HG03159 (cell line): ENCODE data around the gene BMAL1.
"Not testable (repeated sequence)": the region's sequence is repeated elsewhere in the genome, so short reads cannot be mapped to it uniquely, and the experiment has no call there.

Experiments
- ATAC-seq: cut with Tn5 transposase; IDR thresholded peaks from one replicate; pipeline ENCODE4 v1.9.1; 2021; ENCODE audit warnings: mild to moderate bottlenecking, moderate library complexity; ENCODE audit not compliant: unreplicated experiment

BMAL1 gene

GRCh38 chr11:13277768-13278608, at the start of gene BMAL1:
Gene BMAL1 (plus strand): TSS chr11:13277790. CDS start chr11:13354309, 76,519 bp downstream.
- peak; percentile 28 for ATAC-seq

- ATAC-seq: no peak
Observed at GRCh38 chr11:13228572-13228971, 49.0 kb upstream of the BMAL1 start.

DNA sequence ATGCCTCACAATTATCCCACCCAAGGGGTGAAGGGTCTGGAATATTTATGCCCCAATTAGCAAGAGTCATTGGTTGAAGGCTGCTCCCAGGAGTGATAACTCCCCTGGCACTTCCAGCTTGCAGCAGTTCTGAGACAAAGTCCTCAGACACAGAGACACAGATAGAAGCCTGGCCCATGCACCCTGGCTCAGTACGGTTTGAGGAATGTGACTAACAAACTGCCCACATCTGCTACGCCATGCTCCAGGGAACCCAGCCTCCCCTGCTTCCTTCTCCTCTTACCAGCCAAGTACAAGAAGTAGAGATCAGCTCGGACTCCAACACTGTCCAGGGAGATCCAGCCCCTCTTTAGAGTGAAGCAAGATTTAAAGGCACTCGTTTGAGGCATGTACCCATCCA, 48.5 kb upstream of the BMAL1 start:
- ATAC-seq: no peak

DNA sequence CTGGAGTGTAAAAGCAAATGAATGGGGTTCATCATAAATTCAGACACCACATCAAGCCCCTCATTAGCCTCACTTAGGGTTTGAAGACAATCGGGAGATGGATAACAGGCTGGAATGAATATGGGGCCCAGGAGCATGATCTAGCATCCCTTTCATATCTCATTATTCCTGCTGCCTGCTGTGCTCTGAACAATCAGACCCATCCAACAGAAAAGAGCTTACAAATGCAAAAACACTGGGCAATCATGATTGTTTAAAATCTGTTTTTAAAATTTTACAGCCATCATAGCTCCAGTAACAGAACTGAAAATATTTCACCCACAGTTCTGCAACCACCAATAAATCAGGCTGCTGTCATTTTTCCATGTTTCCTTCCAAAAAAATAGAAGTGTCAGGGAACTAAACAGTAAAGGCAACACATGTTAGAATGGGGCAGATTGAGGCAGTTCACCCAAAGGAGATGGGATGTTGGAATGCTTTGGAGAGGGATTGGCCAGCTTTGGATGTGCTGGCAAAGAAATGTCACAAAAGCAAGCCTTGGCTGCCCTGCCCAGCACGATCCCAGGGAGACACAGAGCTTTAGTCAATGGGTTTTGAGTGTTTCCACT, 47.8 kb upstream of the BMAL1 start:
- no peak for ATAC-seq

- no peak for ATAC-seq
Observed at GRCh38 chr11:13233173-13233745, 44.3 kb upstream of the BMAL1 start.

- no peak for ATAC-seq
Observed at GRCh38 chr11:13235895-13236294, 41.7 kb upstream of the BMAL1 start.

DNA sequence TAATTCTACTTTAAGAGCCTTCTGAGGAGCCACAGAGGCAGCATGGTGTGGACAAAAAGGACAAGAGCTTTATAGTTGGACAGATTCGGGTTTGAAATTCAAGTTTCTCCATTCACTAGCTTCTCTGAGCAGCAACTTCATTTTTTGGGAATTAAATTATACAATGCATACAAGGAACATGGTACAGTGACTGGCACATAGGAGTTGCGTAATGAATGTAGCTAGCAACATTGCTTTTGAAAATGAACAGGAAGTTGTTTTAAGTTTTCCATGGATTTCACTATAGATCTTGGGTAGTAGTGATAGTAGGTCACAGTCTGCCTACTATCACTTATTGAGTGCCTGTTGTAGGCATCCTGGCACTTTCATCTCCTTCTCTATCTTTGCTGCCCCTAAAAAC, 41.0 kb upstream of the BMAL1 start:
- ATAC-seq: no peak

DNA sequence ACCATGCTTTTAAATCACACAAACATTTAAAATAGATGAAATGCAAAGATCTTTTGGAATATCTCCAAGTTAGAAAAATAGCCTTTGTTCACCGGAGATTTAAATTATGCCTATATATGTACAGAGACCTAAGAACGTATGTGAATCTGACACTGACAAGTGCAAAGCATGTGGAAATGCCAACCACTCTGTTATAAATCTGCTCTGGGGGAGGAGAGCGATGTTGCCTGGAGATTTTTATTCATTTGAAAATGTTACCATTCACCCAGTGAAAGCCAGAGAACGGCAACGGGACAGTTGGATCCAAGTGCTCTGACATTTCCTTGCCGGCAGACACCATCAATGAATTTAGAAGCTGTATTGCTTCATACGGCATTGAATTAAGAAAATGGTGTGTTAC, 39.8 kb upstream of the BMAL1 start:
- no peak for ATAC-seq

DNA sequence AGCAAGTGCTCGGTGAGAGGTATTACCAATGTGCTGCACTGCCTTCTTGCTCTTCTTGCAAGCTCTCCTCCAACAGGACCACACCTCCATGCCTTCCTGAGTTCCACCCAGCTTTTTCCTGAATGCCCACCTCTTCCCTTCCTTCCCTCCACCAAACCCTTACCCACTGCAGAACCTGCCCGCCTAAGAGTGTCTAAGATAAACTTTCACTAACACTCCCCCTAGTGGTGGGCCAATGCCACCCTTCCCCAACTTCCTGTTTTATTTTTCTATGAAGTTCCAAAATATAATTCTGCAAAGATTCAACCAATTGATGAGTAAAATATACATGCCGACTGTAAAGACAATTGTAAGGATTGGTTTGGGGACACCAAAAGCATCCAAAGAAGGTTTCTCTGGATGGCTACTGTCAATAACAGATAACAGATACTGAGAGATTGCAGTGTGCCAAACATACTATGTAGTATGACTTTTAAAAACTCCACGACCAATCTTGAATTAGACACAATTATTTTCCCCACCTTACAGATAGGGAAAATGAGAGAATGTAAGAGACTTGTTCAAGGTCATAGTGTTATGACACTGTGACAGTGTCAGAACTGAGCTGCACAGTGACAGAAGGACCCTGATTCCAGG, 38.6 kb upstream of the BMAL1 start:
- peak; percentile 84 for ATAC-seq

DNA sequence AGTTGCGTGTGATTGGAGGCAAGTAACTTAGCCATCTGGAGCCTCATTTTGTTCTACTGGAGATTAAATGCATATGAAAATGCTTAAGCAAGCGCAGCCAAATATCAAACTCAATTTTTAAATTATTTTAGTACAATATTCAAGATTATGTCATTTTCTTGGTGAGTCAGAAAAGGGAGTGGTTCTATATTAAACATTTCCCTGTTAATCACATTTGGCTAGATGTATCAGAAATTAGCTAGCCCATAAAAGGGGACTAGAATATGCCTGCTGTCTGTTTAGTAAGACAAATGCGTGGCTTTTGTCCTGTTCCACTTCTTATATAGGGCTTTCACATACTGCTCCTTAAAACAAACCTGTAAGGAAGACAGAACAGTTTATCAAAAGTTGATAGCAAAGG, 35.0 kb upstream of the BMAL1 start:
- no peak for ATAC-seq

GRCh38 chr11:13247606-13248296, 29.8 kb upstream of the BMAL1 start:
- ATAC-seq: no peak

- ATAC-seq: no peak
Observed at GRCh38 chr11:13249177-13249576, 28.4 kb upstream of the BMAL1 start.

GRCh38 chr11:13249992-13250391, 27.6 kb upstream of the BMAL1 start:
- ATAC-seq: no peak

DNA sequence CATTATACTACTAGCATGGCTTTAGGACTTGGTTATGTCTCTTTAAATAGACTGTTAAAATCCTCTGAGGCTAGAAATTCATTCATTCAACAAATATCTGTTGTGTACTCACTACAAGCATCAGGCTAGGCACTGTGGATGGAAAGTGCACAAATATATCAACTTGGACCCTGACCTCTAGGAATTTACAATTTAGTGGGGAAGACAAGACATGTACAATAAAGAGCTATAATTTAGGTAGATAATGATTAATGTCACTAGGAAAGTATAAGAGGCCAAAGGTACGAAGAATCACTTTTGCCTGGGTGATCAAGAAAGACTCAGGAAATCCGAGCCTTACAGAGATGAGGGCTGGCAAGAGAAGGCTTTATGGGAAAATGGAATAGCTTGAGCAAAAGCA, 25.6 kb upstream of the BMAL1 start:
- no peak for ATAC-seq

DNA sequence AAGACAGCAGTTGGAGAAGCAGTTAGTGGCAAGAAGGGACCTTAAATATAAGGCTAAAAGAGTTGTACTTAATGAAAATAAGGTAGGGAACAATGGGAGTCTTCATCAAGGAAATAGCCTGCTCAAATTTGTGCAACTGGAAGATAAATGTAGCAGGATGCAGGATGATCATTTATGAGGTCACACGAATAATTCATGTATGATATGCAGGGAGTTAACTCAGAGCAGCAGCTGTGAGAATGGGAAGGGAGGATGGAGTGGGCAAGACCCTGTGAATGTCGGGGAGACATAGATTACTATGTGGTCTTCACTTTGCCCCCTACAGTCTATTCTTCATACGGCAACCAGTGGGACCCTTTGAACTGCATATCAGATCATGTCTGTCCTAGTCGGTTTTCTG, 25.2 kb upstream of the BMAL1 start:
- no peak for ATAC-seq

- ATAC-seq: no peak
Observed at GRCh38 chr11:13256216-13256615, 21.4 kb upstream of the BMAL1 start.

DNA sequence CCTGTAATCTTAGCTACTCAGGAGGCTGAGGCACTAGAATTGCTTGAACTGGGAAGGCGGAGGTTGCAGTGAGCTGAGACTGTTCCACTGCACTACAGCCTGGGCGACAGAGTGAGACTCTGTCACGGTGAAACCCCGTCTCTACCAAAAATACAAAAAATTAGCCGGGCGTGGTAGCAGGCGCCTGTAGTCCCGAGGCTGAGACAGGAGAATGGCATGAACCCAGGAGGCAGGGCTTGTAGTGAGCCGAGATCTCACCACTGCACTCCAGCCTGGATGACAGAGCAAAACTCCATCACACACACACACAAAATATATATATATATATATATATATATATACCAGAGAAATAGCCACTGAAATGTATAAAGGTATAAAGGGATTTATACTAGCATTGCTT, 19.5 kb upstream of the BMAL1 start:
- not testable (repeated sequence) for ATAC-seq

GRCh38 chr11:13258855-13259254, 18.7 kb upstream of the BMAL1 start:
- no peak for ATAC-seq

DNA sequence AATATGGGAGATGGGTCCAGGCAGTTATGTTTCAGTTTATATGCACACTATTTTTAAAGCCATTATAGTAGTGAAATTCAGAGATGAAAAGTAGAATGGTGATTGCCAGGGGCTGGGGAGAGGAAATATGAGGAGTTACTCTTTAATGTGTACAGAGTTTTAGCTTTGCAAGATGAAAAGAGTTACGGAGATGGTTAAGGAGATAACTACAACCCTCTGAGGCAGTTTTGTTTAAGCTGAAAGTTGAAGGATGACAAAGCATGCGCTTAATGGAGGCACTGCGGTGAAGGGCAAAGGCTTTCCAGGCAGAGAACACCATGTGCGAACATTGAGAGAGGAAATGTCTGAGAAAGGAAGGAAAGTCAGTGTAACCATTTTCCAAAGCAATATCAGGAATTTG, 18.2 kb upstream of the BMAL1 start:
- no peak for ATAC-seq

DNA sequence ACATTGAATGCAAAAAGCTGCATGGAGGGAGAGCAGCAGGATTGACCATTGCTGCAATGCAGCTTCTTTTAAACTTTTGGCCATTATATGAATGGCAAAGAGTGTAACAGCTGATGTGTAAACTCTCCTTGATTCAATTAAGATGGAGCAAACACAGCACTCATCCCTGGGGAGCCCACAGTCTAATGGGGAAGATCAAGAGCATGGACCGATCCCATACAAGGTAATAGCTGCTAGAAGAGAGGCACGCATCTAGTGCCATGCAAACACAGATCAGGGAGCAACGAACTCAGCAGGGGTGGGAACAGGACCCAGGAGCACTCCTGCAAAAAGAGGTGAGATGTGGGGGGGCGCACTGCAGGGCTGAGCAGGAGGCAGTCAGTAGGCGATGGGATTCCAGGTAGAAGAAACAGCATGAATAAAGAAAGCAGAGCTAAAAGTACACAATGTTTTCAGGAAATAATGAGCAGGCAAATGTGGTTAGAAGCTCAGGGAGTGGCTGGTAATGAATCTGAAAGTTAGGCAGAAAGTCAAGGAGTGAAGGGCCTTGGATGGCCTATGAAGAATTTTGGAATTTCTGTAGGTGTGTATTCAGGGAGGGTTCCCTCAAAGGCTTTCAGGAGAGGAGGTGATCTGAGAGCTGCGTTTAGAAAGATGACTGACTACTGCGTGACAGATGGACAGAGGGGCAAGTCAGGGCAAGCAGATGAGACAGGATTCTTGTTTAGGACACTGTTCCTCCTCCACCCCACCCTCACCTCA, 17.2 kb upstream of the BMAL1 start:
- no peak for ATAC-seq
